Activated CD8-positive, alpha-beta memory T cell treated with anti-CD3 and anti-CD28 coated beads, Interleukin-2, amount 50 U/mL, for 4 hours (primary cell): ENCODE results near the gene DNM3.
"Not testable (repeated sequence)": the region's sequence is repeated elsewhere in the genome, so short reads cannot be mapped to it uniquely, and the experiment has no call there.

Experiments
- DNase-seq: peaks from one replicate; pipeline ENCODE4 v3.0.0-alpha.2; 2020

DNM3 gene

DNA sequence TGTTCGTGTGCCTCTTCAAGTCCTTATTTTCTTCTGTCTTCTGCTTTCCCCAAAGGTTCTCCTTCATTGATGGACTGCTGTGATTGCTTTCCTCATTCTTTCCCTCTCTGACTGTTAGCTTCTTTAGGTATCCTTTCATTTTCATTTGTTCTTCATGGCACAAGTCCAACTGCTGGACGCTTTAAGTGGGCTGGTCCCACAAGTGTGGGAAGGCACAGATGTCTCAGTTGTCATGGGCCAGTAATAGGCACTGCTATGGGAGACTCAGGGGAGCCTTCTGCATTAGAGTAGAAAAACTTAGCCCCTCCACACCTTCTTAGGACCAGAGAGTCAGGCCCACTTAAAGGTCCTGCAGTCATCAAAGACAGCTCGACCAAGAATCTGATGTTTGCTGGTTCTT, 456.8 kb downstream of the DNM3 start:
- DNase-seq, result no peak

DNA sequence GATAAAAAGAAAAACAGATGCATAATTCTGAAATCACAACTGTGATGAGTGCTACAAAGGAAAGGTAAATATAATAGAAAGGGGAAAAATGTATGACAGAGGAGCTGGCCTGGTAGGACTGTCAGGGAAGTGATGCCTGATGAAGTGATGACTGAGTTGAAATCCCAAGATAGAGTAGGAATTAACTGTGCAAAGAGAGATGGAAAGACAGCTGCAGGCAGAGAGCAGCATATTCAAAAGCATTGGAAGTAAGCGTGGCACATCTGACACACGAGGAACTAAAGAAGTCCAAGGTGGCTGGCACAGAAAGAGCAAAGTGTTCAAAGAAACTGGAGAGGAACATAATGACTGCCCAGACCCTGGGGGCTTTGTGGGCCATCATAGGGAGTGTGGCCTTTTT, 457.6 kb downstream of the DNM3 start:
- no peak for DNase-seq

DNA sequence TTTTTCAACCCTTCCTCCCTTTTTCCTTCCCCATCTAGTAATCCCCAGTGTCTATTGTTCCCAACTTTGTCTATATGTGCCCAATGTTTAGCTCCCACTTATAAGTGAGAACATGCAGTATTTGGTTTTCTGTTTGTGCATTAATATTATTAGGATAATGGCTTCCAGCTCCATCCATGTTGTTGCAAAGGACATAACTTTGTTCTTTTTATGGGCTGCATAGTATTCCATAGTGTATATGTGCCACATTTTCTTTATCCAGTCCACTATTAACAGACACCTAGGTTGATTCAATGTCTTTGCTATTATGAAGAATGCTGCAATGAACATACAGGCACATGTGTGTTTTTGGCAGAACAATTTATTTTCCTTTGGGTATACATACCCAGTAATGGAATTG, 458.2 kb downstream of the DNM3 start:
- no peak for DNase-seq

DNA sequence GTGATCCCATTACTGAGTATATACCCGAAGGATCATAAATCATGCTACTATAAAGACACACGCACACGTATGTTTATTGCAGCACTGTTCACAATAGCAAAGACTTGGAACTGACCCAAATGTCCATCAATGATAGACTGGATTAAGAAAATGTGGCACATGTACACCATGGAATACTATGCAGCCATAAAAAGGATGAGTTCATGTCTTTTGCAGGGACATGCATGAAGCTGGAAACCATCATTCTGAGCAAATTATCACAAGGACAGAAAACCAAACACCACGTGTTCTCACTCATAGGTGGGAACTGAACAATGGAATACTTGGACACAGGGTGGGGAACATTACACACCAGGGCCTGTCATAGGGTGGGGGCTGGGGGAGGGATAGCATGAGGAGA, 466.2 kb downstream of the DNM3 start:
- DNase-seq, result not testable (repeated sequence)

DNA sequence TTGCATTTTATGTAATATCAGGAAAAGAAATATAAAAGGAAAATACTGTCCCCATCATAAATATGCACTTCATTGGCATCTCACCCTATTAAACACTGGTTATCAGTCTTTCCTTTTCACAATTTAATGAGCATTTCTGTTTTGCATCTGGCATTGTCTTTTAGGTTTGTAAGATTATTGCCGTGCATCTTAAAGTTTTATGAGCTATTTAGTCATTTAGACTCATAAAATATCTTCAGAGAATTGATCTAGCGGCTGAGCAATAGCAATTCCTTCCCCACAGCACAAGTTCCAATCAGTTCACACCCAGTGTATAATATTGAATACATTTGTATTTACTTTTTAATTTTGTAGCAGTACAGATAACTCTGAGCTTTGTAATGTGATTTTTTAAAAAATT, 466.8 kb downstream of the DNM3 start:
- DNase-seq, result no peak

DNA sequence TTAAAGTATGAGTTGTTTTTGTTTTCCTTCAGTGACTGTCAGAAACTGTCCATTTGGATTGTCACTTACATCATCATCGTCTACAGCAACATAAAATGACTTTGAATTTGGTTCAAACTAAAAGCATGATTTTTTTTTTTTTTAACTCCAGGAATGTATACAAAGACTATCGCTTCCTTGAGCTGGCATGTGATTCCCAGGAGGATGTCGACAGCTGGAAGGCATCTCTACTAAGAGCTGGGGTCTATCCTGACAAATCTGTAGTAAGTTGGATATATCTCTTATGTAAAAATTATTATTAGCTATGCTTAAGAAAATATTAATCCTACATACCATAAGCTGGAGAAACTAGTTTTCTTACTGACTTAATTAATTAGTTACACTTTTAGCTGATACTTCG, 467.3 kb downstream of the DNM3 start:
- no peak for DNase-seq

DNA sequence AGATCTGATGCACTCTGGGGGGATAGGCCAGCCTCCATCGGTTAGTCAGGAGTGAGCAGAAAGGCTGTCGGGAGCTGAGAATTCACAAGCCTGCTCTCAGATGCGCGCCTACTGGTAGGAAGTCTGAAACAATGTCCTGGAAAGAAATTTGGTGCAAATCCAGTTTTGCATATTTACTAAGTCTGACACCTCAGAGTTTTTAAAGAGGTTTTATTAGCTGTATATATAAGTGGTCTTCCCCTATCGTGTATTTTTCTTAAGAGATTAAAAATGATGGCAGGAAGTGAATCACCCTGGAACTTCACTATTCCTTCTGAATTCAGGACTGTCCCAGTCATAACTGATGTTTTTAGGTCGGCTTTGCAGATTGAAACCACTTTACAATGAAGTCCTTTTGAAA, 479.4 kb downstream of the DNM3 start:
- no peak for DNase-seq

DNA sequence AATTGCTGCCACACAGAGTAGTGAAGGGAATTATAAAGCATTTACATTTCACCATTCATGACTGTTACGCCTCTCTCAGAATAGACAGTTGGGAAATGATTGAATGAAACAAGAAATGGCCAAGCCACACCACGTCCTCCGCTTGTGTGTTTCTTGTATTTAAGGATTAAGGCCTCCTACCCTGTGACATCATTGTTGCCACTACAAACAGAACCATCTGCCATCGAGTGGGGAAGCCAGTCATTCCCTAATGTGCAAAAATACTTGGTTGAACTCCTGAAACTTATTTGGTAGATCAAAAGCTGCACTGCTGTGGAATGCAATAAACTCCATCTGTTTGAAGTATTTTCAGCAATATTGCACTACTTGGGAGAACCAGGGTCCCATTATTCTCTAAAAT, 480.2 kb downstream of the DNM3 start:
- no peak for DNase-seq

DNA sequence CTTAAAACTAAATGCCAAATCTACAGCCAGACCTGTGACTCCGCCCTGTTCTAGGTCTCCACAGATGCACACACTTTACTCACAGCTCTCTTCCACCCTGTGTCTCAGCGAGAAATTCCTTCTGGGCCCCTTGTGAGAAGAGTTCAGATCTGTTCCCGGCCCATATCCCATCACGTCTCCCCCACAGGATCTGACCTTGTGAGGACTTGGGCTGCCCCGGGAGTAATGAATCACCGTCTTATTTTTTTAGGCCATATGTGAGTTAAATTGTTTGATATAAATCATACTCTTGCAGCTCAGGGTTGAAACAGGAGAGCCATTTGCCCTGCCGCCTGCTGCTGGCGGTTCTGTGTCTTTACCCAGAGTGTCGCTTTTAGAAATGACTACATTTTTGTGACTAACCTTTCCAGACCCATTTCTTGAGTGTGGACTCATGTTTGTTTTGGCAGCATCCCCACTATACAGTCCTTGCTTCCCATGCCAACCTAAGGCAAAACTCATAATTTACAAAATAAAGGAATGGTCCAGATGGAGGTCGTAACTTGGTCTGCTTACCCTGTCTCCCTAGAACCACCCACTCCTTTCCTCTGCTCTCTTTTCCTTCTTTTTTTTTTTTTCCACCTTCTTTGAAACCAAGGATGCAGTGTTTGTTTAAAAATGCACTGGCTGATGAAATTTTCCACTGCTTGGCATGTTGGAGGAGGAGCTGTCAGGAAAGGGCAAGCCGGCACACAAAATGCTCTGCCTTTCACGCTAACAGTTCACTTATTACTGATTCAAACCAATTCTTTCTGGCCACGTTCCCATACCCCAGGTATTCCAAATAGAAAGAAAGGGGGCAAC, 481.1 kb downstream of the DNM3 start:
- no peak for DNase-seq

DNA sequence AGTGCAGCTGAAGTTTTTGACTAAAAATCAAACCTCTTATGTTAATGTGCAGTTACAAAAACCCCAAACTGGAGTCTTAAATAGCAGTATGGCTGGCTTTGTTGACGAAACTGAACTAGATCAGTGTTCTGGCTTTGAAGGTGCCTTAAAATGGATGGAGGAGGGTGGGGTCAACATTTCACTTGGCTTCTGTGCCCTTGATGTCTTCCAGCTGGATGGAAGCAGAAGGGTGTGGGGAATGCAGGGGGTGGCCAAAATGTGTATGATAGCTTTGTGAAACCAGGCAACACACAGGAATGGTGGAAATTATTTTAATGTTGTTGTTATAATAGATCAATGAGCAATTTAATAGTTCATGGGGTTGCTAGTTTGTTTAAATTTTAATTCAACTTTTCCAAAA, 482.4 kb downstream of the DNM3 start:
- DNase-seq, result no peak

DNA sequence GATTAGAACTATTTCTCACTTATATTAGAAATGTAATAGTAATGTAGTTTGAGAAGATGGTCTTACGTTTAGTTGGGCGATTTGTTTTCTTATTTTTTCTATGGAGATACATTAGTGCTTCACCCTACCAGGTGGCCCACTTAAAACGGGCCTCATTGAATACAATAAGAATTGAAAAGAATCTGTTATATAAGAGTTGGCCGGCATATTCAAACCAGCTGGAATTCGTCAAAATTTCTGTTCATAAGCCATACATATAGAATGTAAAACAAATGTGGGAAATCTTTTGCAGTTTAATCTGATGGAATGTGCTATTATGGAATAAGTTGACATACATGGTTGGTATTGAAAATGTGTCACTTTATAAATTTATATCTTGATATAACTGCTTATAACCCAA, 482.8 kb downstream of the DNM3 start:
- no peak for DNase-seq

DNA sequence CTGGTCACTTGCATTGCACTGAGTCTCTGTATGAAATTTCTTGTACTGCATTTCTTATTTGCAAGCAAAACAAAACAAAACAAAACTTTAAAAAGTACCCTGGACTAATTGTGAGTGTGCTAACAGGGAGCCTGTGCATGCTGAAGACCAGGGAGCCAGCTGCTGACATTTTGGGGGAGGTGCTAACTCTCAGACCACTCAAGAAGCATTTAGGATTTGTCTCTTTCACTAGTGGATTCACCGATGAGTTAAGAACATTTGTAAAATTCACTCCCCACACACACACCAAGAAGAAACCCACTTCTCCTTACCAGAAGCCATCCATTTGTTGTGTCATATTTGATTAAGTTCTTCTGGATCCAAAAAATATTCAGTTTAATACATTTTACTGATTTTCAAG, 483.5 kb downstream of the DNM3 start:
- no peak for DNase-seq

DNA sequence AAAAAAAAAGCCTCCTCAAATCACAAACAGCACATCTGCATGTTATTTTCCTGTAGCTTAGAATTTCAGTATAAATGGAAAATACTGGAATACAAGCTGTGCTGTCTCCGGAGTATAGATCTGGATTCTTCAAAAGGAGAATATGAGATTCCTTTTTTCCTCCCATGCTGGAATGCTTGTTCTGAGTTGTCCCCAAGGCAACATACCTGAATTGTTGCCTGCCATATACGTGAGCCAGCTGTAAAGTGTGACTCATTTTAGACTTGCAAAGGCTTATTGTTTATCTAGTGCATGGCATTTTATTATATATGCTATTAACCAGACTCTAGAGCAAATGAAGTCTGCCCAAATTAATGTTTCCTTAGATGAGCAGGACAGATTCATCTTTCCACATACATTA, 484.2 kb downstream of the DNM3 start:
- no peak for DNase-seq

DNA sequence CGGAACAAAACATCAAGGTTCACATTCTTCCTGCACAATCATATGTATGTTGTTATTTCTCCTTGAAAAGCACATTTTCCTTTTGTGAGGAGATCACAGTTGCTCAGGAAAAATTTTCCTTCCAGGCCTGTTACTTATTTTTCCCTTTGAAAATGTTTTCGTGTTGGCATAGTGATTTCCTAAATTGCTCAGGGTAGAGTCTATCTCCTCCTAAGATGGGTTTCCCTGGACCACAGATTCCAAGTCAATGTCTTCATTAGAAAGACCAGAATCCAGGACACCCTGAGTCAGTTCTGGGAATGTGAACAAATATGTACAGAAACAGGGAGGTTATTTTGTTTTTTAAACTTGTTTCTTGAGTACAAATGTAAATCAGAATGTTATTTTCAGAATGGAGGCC, 484.8 kb downstream of the DNM3 start:
- no peak for DNase-seq

DNA sequence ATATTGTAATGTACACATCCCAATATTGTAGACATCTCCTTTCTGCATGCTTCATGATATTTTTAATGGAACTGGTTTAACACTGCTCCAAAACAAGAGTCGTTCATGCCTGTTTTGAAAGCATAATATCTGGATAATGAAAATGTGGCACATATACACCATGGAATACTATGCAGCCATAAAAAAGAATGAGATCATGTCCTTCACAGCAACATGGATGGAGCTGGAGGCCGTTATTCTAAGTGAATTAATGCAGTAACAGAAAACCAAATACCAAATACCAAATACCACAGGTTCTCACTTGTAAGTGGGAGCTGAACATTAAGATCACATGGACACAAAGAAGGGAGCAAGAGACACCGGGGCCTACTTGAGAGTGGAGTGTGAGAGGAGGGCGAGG, 487.0 kb downstream of the DNM3 start:
- no peak for DNase-seq

DNA sequence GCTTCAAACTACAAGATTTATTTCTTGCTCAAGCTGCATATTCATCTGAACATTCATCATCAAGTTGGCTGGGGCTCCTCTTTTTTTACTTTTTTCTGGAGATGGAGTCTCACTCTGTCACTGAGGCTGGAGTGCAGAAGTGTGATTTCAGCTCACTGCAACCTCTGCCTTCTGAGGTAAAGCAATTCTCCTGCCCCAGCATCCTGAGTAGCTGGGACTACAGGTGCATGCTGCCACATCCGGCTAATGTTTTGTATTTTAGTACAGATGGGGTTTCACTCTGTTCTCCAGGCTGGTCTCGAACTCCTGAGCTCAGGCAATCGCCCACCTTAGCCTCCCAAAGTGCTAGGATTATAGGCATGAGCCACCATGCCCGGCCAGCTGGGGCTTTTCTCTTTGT, 490.9 kb downstream of the DNM3 start:
- no peak for DNase-seq

DNA sequence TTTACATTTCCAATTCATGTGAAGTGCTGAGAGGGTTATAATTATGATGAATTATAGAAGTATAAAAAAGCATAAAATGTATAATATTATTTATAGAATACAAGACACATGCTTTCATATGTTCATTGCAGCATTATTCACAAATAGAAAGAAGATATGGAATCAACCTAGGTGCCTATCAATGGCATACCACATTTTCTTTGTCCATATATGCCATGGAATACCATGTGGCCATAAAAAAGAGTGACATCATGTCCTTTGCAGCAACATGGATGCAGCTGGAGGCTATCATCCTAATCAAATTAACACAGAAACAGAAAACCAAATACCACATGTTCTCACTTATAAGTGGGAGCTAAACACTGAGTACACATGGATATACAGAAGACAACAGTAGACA, 494.1 kb downstream of the DNM3 start:
- DNase-seq, result no peak

DNA sequence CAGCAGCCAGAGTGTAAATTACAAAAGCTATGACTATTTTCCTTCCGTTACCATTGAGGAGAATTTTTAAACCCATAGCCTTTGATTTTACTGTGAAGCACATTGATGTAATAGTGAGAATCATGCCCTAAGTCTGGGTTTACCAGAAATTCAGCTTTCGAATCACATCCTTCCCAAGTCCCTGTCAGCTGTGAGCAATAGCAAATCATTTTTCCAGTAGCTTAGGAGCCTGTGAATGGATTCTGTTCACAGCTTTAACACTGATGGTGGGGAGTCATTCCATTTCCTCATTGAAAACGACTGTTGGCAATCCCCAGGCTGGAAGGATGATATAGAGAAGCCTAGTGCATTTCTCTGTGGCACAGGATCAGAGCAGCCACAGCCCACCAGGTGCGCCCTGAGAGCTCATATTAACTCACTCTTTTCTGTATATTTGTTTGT, 497.0 kb downstream of the DNM3 start:
- no peak for DNase-seq

DNA sequence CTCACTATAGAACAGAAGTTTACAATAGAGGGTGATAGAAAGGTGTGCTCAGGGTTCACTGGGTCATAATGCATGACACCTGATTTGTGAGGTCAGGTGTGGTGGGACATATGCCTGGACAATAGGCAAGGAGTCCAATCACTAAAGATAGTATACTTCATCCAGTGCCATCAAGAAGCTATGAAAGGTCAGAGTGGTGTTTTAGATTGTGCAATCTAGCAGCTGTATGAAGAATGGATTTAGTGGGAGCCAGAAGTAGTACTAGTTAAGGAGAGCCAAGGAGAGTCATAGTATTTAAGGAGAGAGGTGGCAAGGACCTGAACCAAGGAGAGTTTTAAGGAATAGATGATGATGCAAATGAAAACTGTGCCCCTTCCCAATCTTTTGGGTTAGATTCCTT, 498.5 kb downstream of the DNM3 start:
- no peak for DNase-seq

DNA sequence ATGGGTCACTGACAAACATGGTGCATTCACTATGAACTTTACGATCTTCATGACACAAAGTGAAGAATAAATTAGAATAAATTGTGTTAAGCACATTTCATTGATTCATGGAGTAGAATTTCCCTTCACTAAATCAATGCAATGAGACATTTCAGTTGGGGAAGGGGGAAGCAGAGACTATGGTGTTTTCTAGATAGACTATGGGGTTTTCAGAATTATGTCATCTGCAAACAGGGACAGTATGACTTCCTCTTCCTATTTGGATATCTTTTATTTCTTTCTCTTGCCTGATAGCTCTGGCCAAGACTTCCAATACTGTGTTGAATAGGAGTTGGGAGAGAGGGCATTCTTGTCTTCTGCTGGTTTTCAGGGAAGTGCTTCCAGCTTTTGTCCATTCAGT, 499.2 kb downstream of the DNM3 start:
- DNase-seq, result no peak

DNA sequence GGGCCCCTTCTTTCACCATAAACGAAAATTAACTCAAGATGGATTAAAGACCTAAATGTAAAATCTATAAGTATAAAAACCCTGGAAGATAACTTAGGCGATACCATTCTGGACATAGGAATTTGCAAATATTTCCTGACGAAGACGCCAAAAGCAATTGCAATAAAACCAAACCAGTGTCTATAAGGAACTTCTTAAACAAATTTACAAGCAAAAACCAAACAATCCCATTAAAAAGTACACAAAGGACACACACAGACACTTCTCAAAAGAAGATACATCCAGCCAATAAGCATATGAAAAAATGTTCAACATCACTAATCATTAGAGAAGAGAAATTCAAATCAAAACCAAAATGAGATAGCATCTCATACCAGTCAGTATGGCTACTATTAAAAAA, 500.4 kb downstream of the DNM3 start:
- no peak for DNase-seq

DNA sequence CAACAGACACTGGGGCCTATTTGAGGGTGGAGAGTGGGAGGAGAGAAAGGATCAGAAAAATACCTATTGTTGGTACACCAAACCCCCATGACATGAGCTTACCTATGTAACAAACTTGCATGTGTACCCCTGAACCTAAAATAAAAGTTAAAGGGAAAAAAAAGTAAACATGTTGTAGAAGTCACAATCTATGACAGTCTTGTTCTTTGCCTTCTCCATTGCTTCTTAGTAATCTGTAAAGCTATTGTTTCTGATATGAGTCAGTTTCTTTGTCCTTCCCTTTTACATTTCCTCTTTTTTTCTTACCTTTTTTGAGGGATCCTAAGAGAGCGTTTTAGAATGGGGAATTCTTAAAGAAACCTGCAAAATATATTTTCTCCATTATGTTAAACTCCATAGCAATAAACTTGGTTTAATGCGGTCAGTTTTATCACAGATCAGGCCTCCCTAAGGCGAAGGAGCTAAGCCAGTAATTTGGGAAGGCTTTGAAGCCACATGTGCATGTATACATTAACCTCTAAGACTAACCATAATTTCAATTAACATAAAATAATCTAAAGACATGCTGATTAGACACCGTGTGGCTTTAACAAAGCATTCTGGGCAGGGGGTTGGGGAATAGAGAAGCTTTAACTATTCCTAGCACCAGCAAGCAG, 501.4 kb downstream of the DNM3 start:
- no peak for DNase-seq

DNA sequence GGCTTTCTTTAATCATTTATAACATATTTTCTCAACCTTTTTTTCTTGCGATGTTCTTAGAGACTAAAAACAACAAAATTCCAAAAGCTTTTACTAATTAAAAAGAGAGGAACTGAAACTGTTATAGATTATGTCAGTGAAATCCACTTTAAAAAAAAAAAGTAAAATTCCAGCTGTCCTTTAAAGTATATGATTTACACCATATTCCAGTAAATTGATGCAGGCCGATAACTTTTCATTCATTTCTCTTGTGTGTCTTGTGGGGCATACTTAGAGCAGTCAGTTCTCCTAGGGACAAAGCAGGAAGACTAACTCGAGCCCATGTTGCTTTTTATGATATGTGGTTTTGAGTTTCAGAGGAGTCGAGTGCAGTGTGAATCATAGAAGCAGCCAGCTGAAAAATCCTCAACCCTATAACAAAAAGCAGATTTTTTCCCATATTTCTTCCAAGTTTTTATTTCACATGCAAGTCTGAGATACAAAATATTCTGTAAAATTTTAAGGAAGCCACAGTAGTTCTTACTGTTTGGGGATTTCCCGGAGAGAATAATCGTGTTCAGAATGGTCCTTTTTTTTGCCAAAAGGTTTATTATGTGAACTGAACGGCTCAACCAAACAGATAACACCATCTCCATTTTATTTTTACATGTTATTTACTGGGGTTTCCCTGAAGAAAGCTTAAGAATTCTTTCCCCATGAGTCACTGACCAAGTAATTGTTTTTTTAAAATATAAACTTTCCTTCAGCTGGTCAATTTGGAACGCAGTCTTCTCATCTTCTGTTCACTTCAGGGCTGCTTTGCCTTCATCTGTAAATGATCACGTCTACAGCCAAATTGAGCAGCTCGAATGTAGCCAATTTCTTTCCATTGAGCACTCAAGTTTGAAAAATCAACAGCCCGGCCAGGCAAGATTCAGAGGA, 502.2 kb downstream of the DNM3 start:
- DNase-seq, result no peak

DNA sequence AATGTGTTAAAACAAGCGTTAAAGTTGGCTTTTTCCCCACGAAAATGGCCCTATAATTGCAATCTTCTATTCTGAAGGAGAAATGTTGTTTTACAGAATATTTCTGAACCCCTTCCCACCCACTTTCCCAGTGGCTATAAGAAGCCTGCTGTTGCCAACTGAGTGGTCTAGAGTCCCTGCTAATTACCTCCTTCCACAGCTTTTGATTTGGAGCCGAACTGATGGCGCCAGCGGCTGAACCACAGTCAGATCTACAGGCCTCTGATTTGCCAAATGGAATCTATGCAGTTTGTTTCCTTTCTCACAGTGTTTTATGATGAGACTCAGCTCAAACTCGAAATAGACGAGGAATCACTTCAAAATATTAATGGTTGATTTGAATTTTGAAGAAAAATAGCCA, 503.1 kb downstream of the DNM3 start:
- no peak for DNase-seq
